ENCODE data around the gene CNDP2. TPM values are rescaled to one million over a fixed set of nuclear protein-coding genes. Genes with fewer than 3 reads are reported as not detected.
"Not testable (repeated sequence)": the region's sequence is repeated elsewhere in the genome, so short reads cannot be mapped to it uniquely, and the experiment has no call there.

CNDP2 gene
- polyA plus RNA-seq, 1 donor = 298 TPM

DNA sequence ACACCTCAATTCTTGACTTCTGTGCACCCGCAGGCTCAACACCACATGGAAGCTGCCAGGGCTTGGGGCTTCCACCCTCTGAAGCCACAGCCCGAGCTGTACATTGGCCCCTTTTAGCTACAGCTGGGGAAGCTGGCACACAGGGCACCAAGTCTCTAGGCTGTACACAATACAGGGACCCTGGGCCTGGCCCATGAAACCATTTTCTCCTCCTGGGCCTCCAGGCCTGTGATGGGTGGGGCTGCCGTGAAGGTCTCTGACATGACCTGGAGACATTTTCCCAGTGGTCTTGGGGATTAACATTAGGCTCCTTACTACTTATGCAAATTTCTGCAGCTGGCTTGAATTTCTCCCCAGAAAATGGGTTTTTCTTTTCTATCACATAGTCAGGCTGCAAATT, 69.8 kb downstream of the CNDP2 start:
- DNase-seq = not testable (repeated sequence)

DNA sequence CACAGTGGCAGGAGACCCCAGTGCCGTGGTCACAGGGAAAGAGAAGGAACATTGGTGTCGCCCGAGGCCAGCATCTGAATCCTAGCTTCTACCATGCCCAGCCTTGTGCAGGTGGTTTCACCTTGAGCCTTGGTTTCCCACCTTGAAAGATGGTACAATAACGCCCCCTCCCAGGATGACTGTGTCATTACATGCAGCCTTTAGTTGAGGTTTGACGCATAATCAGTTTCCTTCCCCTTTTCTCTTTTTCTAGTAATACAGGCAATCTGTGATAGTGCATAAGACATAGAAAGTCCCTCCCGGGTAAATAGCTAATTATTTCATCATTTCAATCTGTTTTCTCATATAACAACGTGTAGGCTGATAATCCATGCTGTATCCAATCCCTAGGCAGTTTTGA, 71.7 kb downstream of the CNDP2 start:
- DNase-seq = no peak

GRCh38 chr18:74569401-74569800, 73.2 kb downstream of the CNDP2 start:
- DNase-seq = no peak

DNA sequence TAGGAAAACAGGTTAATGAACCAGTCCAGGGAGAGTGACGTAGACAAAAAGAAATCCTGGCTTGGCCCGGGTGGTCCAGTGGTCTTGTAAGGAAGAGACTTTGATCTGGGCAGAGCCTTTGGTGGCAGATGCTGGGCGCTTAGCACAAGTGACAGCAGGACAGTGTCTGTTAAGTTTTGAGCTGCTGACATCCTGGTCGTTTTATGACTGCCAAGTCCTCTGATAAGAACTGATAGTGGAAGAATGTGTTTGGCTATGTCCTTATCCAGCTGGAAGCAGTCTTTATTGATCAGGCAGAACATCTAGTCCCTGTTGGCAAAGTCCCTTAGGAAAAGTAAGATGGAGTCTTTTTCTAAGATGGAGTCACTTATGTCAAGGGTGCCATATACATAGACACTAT, 74.1 kb downstream of the CNDP2 start:
- DNase-seq = no peak

DNA sequence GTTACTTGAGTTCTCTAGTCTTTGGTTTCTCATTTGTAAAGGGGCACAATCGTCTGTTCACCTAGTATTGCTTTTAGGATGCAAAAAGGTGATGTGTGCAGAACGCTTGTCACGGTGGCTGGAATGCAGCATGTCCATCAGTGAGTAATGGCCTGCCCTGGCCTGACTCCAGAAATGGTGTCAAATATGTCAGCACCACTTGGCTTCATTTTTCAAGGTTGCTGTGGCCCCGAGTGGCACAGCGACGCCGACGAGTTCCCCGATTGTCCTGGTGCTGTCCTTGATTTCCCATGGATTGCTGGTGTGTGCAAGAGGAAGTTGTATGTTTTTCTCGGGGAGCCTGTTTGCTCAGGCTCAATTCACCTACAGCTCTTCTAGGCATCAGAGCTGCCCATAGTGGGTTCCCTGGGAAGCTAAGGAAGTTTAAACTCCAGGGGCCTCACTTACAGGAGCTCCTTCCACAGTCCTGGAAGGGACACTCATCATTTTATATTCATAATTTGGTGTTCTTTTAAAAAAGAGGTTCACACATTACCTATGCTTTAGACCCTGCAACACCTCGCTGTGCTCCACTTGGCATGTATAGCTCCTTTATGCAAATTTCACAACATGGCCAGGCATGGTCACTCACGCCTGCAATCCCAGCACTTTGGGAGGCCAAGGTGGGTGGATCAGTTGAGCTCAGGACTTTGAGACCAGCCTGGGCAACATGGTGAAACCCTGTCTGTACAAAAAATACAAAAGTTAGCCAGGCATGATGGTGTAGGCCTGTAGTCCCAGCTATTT, 75.9 kb downstream of the CNDP2 start:
- no peak for DNase-seq

- DNase-seq = no peak
Observed at GRCh38 chr18:74573053-74573452, 76.9 kb downstream of the CNDP2 start.

Other genes starting within 250 kb of the CNDP2 start
- 258 TPM for gene CYB5A, start 204.4 kb upstream of the CNDP2 start, polyA plus RNA-seq (ENCODE audit: insufficient read length)
- gene C18orf63, start 180.5 kb upstream of the CNDP2 start, polyA plus RNA-seq (ENCODE audit: insufficient read length) = 0.55 TPM
- gene DIPK1C, start 39.1 kb upstream of the CNDP2 start, polyA plus RNA-seq (ENCODE audit: insufficient read length) = 0.10 TPM
- gene CNDP1, start 38.1 kb downstream of the CNDP2 start, polyA plus RNA-seq (ENCODE audit: insufficient read length) = 1.6 TPM
- 11.4 TPM for gene ZNF407, start 101.5 kb downstream of the CNDP2 start, polyA plus RNA-seq (ENCODE audit: insufficient read length)